NCI-H748 treated with DMSO at 0.1 percent for 48 hours (cell line): Measurements from ENCODE around the gene CAPRIN1.
"Not testable (repeated sequence)": the region's sequence is repeated elsewhere in the genome, so short reads cannot be mapped to it uniquely, and the experiment has no call there.

ENCODE experiments used
- DNase-seq: peaks from one replicate; lab custom pipeline; 2025; lab: John Stamatoyannopoulos, UW

CAPRIN1 gene

GRCh38 chr11:34052036-34052607, 591 bp downstream of the CAPRIN1 start:
- DNase-seq = peak; percentile 64

GRCh38 chr11:34052608-34053160, 1.2 kb downstream of the CAPRIN1 start:
- DNase-seq = no peak

GRCh38 chr11:34053161-34053686, 1.7 kb downstream of the CAPRIN1 start:
- DNase-seq = peak; percentile 58

- DNase-seq = not testable (repeated sequence)
Measured at GRCh38 chr11:34054351-34054750, 2.8 kb downstream of the CAPRIN1 start.

GRCh38 chr11:34055218-34056000, 3.9 kb downstream of the CAPRIN1 start:
- no peak for DNase-seq

- no peak for DNase-seq
Measured at GRCh38 chr11:34056672-34057071, 5.1 kb downstream of the CAPRIN1 start.

- no peak for DNase-seq
Measured at GRCh38 chr11:34063061-34063795, 11.7 kb downstream of the CAPRIN1 start.

- DNase-seq = no peak
Measured at GRCh38 chr11:34064291-34064690, 12.8 kb downstream of the CAPRIN1 start.

GRCh38 chr11:34065505-34066203, 14.1 kb downstream of the CAPRIN1 start:
- DNase-seq = no peak

GRCh38 chr11:34066766-34067165, 15.2 kb downstream of the CAPRIN1 start:
- not testable (repeated sequence) for DNase-seq

GRCh38 chr11:34067383-34068065, 16.0 kb downstream of the CAPRIN1 start:
- no peak for DNase-seq

GRCh38 chr11:34068111-34068510, 16.6 kb downstream of the CAPRIN1 start:
- DNase-seq = no peak

- DNase-seq = not testable (repeated sequence)
Measured at GRCh38 chr11:34071306-34071705, 19.8 kb downstream of the CAPRIN1 start.

GRCh38 chr11:34072041-34072440, 20.5 kb downstream of the CAPRIN1 start:
- no peak for DNase-seq

GRCh38 chr11:34072832-34073231, 21.3 kb downstream of the CAPRIN1 start:
- DNase-seq = no peak

- no peak for DNase-seq
Measured at GRCh38 chr11:34074391-34074790, 22.9 kb downstream of the CAPRIN1 start.

- no peak for DNase-seq
Measured at GRCh38 chr11:34075178-34075820, 23.8 kb downstream of the CAPRIN1 start.

GRCh38 chr11:34080609-34081008, 29.1 kb downstream of the CAPRIN1 start:
- DNase-seq = no peak

- DNase-seq = no peak
Measured at GRCh38 chr11:34084637-34085036, 33.1 kb downstream of the CAPRIN1 start.

GRCh38 chr11:34086554-34087283, 35.2 kb downstream of the CAPRIN1 start:
- no peak for DNase-seq
